Small intestine (tissue), 7 donors: ENCODE measurements around the gene BMPR1B. TPM values are rescaled to one million over a fixed set of nuclear protein-coding genes. Genes with fewer than 3 reads are reported as not detected.

ENCODE experiments used
- DNase-seq, 2 donors: peaks; one replicate each; pipeline versions ENCODE4 v3.0.0 to v3.0.0-alpha.2; 2013
- FAIRE-seq: peaks from 2 replicates; lab custom pipeline; 2012; peaks lifted over from hg19 to GRCh38; lab: Jason Lieb, UNC
- H3K27ac ChIP-seq, 3 donors: one replicate each; pipeline ENCODE4 v1.5.1; 2013; ENCODE audit warnings: low read length in 2 of 3, mild to moderate bottlenecking in 2 of 3, control low read depth in 1 of 3, inconsistent platforms in 1 of 3, low read depth in 1 of 3, moderate library complexity in 1 of 3
- H3K27me3 ChIP-seq, 3 donors: one replicate each; pipeline ENCODE4 v1.6.1; 2013; ENCODE audit warnings: low read length in 3 of 3, inconsistent platforms in 1 of 3; ENCODE audit not compliant: control insufficient read depth in 3 of 3, insufficient read depth in 3 of 3
- H3K36me3 ChIP-seq, 3 donors: one replicate each; pipeline ENCODE4 v1.6.1; 2013; ENCODE audit warnings: low read length in 3 of 3, inconsistent platforms in 1 of 3, low read depth in 1 of 3, mild to moderate bottlenecking in 1 of 3, moderate library complexity in 1 of 3; ENCODE audit not compliant: control insufficient read depth in 3 of 3, insufficient read depth in 2 of 3
- H3K4me1 ChIP-seq, 3 donors: one replicate each; pipeline ENCODE4 v1.6.1; 2013; ENCODE audit warnings: low read length in 2 of 3, inconsistent platforms in 1 of 3, low read depth in 1 of 3, mild to moderate bottlenecking in 1 of 3, moderate library complexity in 1 of 3; ENCODE audit not compliant: control insufficient read depth in 3 of 3, insufficient read depth in 2 of 3
- H3K4me3 ChIP-seq, 3 donors: one replicate each; pipeline ENCODE4 v1.5.1; 2013; ENCODE audit warnings: low read length in 3 of 3, control low read depth in 1 of 3, inconsistent platforms in 1 of 3, low read depth in 1 of 3, mild to moderate bottlenecking in 1 of 3, moderate library complexity in 1 of 3
- H3K9me3 ChIP-seq, 2 donors: one replicate each; pipeline ENCODE4 v1.6.1; 2013; ENCODE audit warnings: low read depth in 1 of 2, low read length in 1 of 2; ENCODE audit not compliant: control insufficient read depth in 2 of 2, insufficient read depth in 1 of 2
- WGBS, 3 donors: extraction: QIAGEN DNeasy Blood & Tissue Kit; methylation state at CpG; one replicate each; pipeline ENCODE4 v1.1.7; 2013; 5-methylcytosine and 5-hydroxymethylcytosine counted together
- polyA plus RNA-seq, 4 donors: library from polyadenylated mRNA; stranded (reverse) in 3 of 4; unstranded in 1 of 4; fragments of 200-250 nt in 3 of 4; fragments of 120-200 nt in 1 of 4; gene quantifications; one replicate each; pipeline versions ENCODE4 v1.2.1 to v1.2.3, GENCODE V29; 2013
- donor health status: healthy with polysubstance abuse.
- donor health status: control.
- donor health status: control.
- donor health status: Bipolar disorder and iron deficiency.
- donor health status: healthy.

The BMPR1B gene
- polyA plus RNA-seq, 4 donors: 0.07 to 0.10 TPM; not detected in 2

- H3K27me3 ChIP-seq: no peaks in the 10 kb centered on the region
- no peaks in the 10 kb centered on the region for H3K36me3 ChIP-seq
- DNase-seq (no peak), FAIRE-seq (no peak)
- H3K9me3 ChIP-seq: no peaks in the 10 kb centered on the region
- H3K4me3 ChIP-seq: no peak overlapping the region
- H3K27ac ChIP-seq: no peak overlapping the region
- H3K4me1 ChIP-seq: no peaks in the 10 kb centered on the region
Measured at GRCh38 chr4:94843216-94843615, 85.5 kb downstream of the BMPR1B start.

GRCh38 chr4:94848326-94848725 is 90.6 kb downstream of the BMPR1B start:
- Histone ChIP-seq H3K4me3 (no peak overlapping the region), H3K4me1 (no peaks in the 10 kb centered on the region), H3K36me3 (no peaks in the 10 kb centered on the region), H3K27me3 (no peaks in the 10 kb centered on the region), H3K27ac (no peak overlapping the region), H3K9me3 (no peaks in the 10 kb centered on the region)
- DNase-seq (no peak), FAIRE-seq (no peak)
- 62 to 69% (median 65%) methylated on average over 3 of the region's 3 CpGs for WGBS, 3 donors

GRCh38 chr4:94849901-94850300 is 92.1 kb downstream of the BMPR1B start:
- Histone ChIP-seq H3K9me3 (no peaks in the 10 kb centered on the region), H3K4me3 (no peak overlapping the region), H3K27ac (no peak overlapping the region), H3K4me1 (no peaks in the 10 kb centered on the region), H3K27me3 (no peaks in the 10 kb centered on the region), H3K36me3 (no peaks in the 10 kb centered on the region)
- no peak for FAIRE-seq
- 92 to 96% (median 93%) methylated on average over 2 of the region's 2 CpGs for WGBS, 3 donors
- no peak for DNase-seq

GRCh38 chr4:94852616-94853015 is 94.9 kb downstream of the BMPR1B start:
- Histone ChIP-seq H3K4me1 (no peaks in the 10 kb centered on the region), H3K27me3 (no peaks in the 10 kb centered on the region), H3K9me3 (no peaks in the 10 kb centered on the region), H3K27ac (no peak overlapping the region), H3K4me3 (no peak overlapping the region), H3K36me3 (no peaks in the 10 kb centered on the region)
- WGBS, 3 donors: 65 to 72% (median 70%) methylated on average over 1 of the region's 1 CpG
- FAIRE-seq (no peak), DNase-seq (no peak)

DNA sequence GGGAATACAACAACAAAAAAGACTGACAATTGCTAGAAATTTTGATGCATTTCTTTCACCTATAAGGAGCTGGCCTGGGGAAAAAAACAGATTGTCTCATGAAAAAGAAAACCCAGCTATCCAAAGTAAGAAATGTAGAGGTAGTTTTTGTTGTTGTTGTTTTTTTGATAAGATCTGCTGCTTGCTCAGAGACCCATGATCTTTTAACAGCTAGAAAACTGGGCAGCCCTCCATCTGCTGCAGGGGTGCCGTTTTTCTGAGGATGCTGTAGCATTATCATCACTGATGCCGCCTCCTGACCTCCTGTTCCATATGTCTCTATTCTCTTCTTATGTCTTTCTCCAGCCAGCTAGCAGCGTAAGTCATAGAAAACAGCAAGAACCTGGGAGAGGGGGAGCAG is 98.3 kb downstream of the BMPR1B start:
- H3K4me3 ChIP-seq: no peak overlapping the region
- H3K27ac ChIP-seq: no peak overlapping the region
- no peaks in the 10 kb centered on the region for H3K4me1 ChIP-seq
- no peaks in the 10 kb centered on the region for H3K9me3 ChIP-seq
- FAIRE-seq: no peak
- 71 to 81% (median 79%) methylated on average over 3 of the region's 3 CpGs for WGBS, 3 donors
- no peaks in the 10 kb centered on the region for H3K27me3 ChIP-seq
- no peak for DNase-seq
- no peaks in the 10 kb centered on the region for H3K36me3 ChIP-seq

DNA sequence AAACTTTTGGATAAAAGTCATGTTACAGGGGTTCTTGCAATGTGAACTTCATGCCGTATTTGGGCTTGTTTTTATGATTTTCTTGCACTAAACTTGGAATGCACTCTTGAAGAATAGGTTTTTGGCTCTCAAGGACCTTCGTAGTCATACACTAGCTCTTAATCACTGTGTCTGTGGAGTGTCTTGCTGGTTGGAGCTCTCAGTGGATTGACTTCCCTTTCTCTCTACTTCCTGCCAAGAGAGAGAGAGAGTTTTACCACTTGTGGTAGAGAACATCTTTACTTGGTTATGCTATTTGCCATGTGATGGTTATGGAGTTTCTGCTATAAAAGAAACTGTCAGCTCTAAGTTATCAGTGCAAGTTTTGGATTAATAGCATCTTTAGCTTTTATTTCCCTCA is 112.4 kb downstream of the BMPR1B start:
- no peak overlapping the region for H3K4me3 ChIP-seq
- no peaks in the 10 kb centered on the region for H3K4me1 ChIP-seq
- H3K27ac ChIP-seq: no peak overlapping the region
- FAIRE-seq (no peak), DNase-seq (no peak)
- no peaks in the 10 kb centered on the region for H3K36me3 ChIP-seq
- 69 to 91% (median 72%) methylated on average over 2 of the region's 2 CpGs for WGBS, 3 donors
- no peaks in the 10 kb centered on the region for H3K9me3 ChIP-seq
- no peaks in the 10 kb centered on the region for H3K27me3 ChIP-seq

- Histone ChIP-seq H3K27ac (no peak overlapping the region), H3K4me3 (no peak overlapping the region), H3K36me3 (no peaks in the 10 kb centered on the region), H3K9me3 (no peaks in the 10 kb centered on the region), H3K27me3 (no peaks in the 10 kb centered on the region), H3K4me1 (no peaks in the 10 kb centered on the region)
- FAIRE-seq: no peak
- DNase-seq: no peak
- WGBS, 3 donors: 67 to 79% (median 71%) methylated on average over 4 of the region's 4 CpGs
Measured at GRCh38 chr4:94871644-94872305, 114.0 kb downstream of the BMPR1B start.

DNA sequence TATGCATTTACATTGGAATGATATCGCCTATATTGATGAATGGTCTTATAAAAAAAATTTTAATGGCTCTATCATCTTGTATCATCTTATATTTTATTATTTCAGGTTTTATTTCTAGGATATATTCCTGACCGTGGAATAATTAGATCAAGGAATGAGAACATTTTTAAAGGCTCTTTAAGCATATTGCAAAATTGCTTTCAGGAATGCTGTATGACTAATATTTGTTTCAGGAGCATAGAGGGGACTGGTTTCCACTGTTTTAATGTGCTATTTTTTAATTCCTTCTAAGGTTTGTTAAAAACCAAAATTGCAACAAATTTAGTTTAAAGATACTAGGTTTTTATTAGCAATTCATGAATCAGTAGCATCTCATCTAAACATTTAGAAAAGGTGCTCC is 120.2 kb downstream of the BMPR1B start:
- Histone ChIP-seq H3K4me1 (no peaks in the 10 kb centered on the region), H3K9me3 (no peaks in the 10 kb centered on the region), H3K27ac (no peak overlapping the region), H3K27me3 (no peaks in the 10 kb centered on the region), H3K4me3 (no peak overlapping the region), H3K36me3 (no peaks in the 10 kb centered on the region)
- DNase-seq (no peak), FAIRE-seq (no peak)
- 88 to 90% (median 89%) methylated on average over 2 of the region's 2 CpGs for WGBS, 3 donors

DNA sequence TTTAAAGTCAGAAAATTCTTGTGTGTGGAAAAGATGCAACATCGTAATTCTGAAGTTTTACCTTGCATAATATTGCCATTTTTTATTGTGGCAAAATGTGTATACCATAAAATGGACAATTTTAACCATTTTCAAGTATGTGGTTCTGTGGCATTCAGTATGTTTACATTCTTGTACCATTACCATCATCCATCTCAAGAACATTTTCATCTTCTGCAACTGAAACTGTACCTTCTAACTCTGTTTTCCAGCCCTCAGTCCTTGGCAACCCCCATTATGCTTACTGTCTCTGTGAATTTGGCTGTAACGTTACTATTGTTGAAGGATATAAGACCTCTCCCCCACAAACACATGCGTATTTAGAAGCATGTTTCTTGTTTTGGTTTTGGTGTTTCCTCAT is 123.2 kb downstream of the BMPR1B start:
- no peak for FAIRE-seq
- Histone ChIP-seq H3K4me3 (no peak overlapping the region), H3K27me3 (no peaks in the 10 kb centered on the region), H3K9me3 (no peaks in the 10 kb centered on the region), H3K27ac (no peak overlapping the region), H3K36me3 (no peaks in the 10 kb centered on the region), H3K4me1 (no peaks in the 10 kb centered on the region)
- 83 to 94% (median 83%) methylated on average over 3 of the region's 3 CpGs for WGBS, 3 donors
- no peak for DNase-seq
